Endometrium (tissue), 2 donors: ENCODE results near the gene DHRS1.
"Not testable (repeated sequence)": the region's sequence is repeated elsewhere in the genome, so short reads cannot be mapped to it uniquely, and the experiment has no call there.

Source experiments
- FAIRE-seq: peaks from 2 replicates; lab custom pipeline; 2012; peaks lifted over from hg19 to GRCh38; lab: Jason Lieb, UNC
- donor health status: control.
- donor health status: control.

Gene DHRS1

GRCh38 chr14:24327914-24328313 lies 28.3 kb upstream of the DHRS1 start:
- FAIRE-seq, result not testable (repeated sequence)

- no peak for FAIRE-seq
Observed at GRCh38 chr14:24327303-24327702, 27.7 kb upstream of the DHRS1 start.

GRCh38 chr14:24325963-24326362 lies 26.4 kb upstream of the DHRS1 start:
- FAIRE-seq, result no peak

GRCh38 chr14:24325041-24325530 lies 25.5 kb upstream of the DHRS1 start:
- no peak for FAIRE-seq

GRCh38 chr14:24324024-24324423 lies 24.4 kb upstream of the DHRS1 start:
- no peak for FAIRE-seq

- FAIRE-seq, result no peak
Observed at GRCh38 chr14:24323341-24323740, 23.8 kb upstream of the DHRS1 start.

GRCh38 chr14:24322672-24323071 lies 23.1 kb upstream of the DHRS1 start:
- FAIRE-seq, result no peak

- FAIRE-seq, result no peak
Observed at GRCh38 chr14:24321212-24321975, 21.8 kb upstream of the DHRS1 start.

GRCh38 chr14:24317141-24317928 lies 17.8 kb upstream of the DHRS1 start:
- no peak for FAIRE-seq

- no peak for FAIRE-seq
Observed at GRCh38 chr14:24316597-24316950, 17.0 kb upstream of the DHRS1 start.

- FAIRE-seq, result no peak
Observed at GRCh38 chr14:24315807-24316596, 16.4 kb upstream of the DHRS1 start.

GRCh38 chr14:24315243-24315806 lies 15.7 kb upstream of the DHRS1 start:
- no peak for FAIRE-seq

GRCh38 chr14:24314377-24315193 lies 15.0 kb upstream of the DHRS1 start:
- no peak for FAIRE-seq

- FAIRE-seq, result no peak
Observed at GRCh38 chr14:24313913-24314312, 14.3 kb upstream of the DHRS1 start.

- FAIRE-seq, result no peak
Observed at GRCh38 chr14:24312736-24313507, 13.3 kb upstream of the DHRS1 start.

- no peak for FAIRE-seq
Observed at GRCh38 chr14:24311837-24312615, 12.4 kb upstream of the DHRS1 start.

GRCh38 chr14:24310646-24311604 lies 11.3 kb upstream of the DHRS1 start, which contains the start of gene LTB4R:
Gene LTB4R (plus strand): TSS chr14:24311502. CDS start chr14:24315652, 4,150 bp downstream.
- no peak for FAIRE-seq

- no peak for FAIRE-seq
Observed at GRCh38 chr14:24310265-24310645, 10.7 kb upstream of the DHRS1 start.
